ENCODE results near the gene FUT7. TPM values are rescaled to one million over a fixed set of nuclear protein-coding genes. Genes with fewer than 3 reads are reported as not detected.

FUT7 gene
- total RNA-seq, 3 donors from 2014 or later (not counting 1 experiment from before 2014, with no cell fraction given): 0.99 to 5.1 (median 3.9) TPM

- no peak overlapping the region for H3K4me3 ChIP-seq (ENCODE audit: low read length)
- H3K4me1 ChIP-seq (ENCODE audit: control insufficient read depth, insufficient read depth, low read length): peaks cover 6% of the 10 kb centered on the region
- no peak overlapping the region for H3K4me3 Mint-ChIP-seq
- H3K4me1 Mint-ChIP-seq: peaks cover 0 to 8% of the 10 kb centered on the region in 2 donors
- DNase-seq (no peak), ATAC-seq (no peak)
- no peaks in the 10 kb centered on the region for H3K9me3 Mint-ChIP-seq
- no peak for TF ChIP-seq CTCF (IDR thresholded peaks at IDR 0.05)
- H3K27me3 Mint-ChIP-seq (ENCODE audit: low read depth in 2 of 2): no peaks in the 10 kb centered on the region
- no peaks in the 10 kb centered on the region for H3K36me3 Mint-ChIP-seq
- H3K27ac ChIP-seq (ENCODE audit: low read length): no peak overlapping the region
- WGBS (ENCODE audit: insufficient coverage): 94% methylated on average over 45 of the region's 45 CpGs
- no peaks in the 10 kb centered on the region for H3K27me3 ChIP-seq (ENCODE audit: control insufficient read depth, insufficient read depth, low read length)
- no peak overlapping the region for H3K27ac Mint-ChIP-seq
- H3K9me3 ChIP-seq (ENCODE audit: control insufficient read depth, insufficient read depth, low read length): no peaks in the 10 kb centered on the region
- peaks cover 70% of the 10 kb centered on the region for H3K36me3 ChIP-seq (ENCODE audit: control insufficient read depth, insufficient read depth, low read length)
- intact Hi-C loops (cut with micrococcal nuclease): no loop called here
Measured at GRCh38 chr9:137017791-137018497, 13.9 kb downstream of the FUT7 start.

GRCh38 chr9:137017071-137017470, 14.8 kb downstream of the FUT7 start:
- Mint-ChIP-seq H3K27me3 (ENCODE audit: low read depth in 2 of 2) (no peaks in the 10 kb centered on the region), H3K36me3 (no peaks in the 10 kb centered on the region), H3K9me3 (no peaks in the 10 kb centered on the region), H3K27ac (no peak overlapping the region), H3K4me1 (peaks cover 0 to 6% of the 10 kb centered on the region in 2 donors), H3K4me3 (no peak overlapping the region)
- H3K4me1 ChIP-seq (ENCODE audit: control insufficient read depth, insufficient read depth, low read length): peaks cover 6% of the 10 kb centered on the region
- no peak overlapping the region for H3K27ac ChIP-seq (ENCODE audit: low read length)
- H3K27me3 ChIP-seq (ENCODE audit: control insufficient read depth, insufficient read depth, low read length): no peaks in the 10 kb centered on the region
- intact Hi-C loops (cut with micrococcal nuclease): no loop called here
- ATAC-seq (no peak), DNase-seq (no peak)
- peaks cover 74% of the 10 kb centered on the region for H3K36me3 ChIP-seq (ENCODE audit: control insufficient read depth, insufficient read depth, low read length)
- no peaks in the 10 kb centered on the region for H3K9me3 ChIP-seq (ENCODE audit: control insufficient read depth, insufficient read depth, low read length)
- TF ChIP-seq CTCF (IDR thresholded peaks at IDR 0.05): no peak
- no peak overlapping the region for H3K4me3 ChIP-seq (ENCODE audit: low read length)
- WGBS (ENCODE audit: insufficient coverage): 98% methylated on average over 28 of the region's 28 CpGs

GRCh38 chr9:137016436-137016835, 15.5 kb downstream of the FUT7 start:
- no peaks in the 10 kb centered on the region for H3K9me3 ChIP-seq (ENCODE audit: control insufficient read depth, insufficient read depth, low read length)
- H3K4me1 ChIP-seq (ENCODE audit: control insufficient read depth, insufficient read depth, low read length): peaks cover 1% of the 10 kb centered on the region
- no peak for ATAC-seq
- H3K4me3 Mint-ChIP-seq: no peak overlapping the region
- no peak for DNase-seq
- H3K27me3 Mint-ChIP-seq (ENCODE audit: low read depth in 2 of 2): no peaks in the 10 kb centered on the region
- no peaks in the 10 kb centered on the region for H3K27me3 ChIP-seq (ENCODE audit: control insufficient read depth, insufficient read depth, low read length)
- intact Hi-C loops (cut with micrococcal nuclease): no loop called here
- H3K27ac ChIP-seq (ENCODE audit: low read length): no peak overlapping the region
- 96% methylated on average over 16 of the region's 16 CpGs for WGBS (ENCODE audit: insufficient coverage)
- no peak for TF ChIP-seq CTCF (IDR thresholded peaks at IDR 0.05)
- H3K36me3 ChIP-seq (ENCODE audit: control insufficient read depth, insufficient read depth, low read length): peaks cover 79% of the 10 kb centered on the region
- H3K4me3 ChIP-seq (ENCODE audit: low read length): no peak overlapping the region
- no peak overlapping the region for H3K27ac Mint-ChIP-seq
- no peaks in the 10 kb centered on the region for H3K9me3 Mint-ChIP-seq
- no peaks in the 10 kb centered on the region for H3K36me3 Mint-ChIP-seq
- H3K4me1 Mint-ChIP-seq: peaks cover 0 to 1% of the 10 kb centered on the region in 2 donors

GRCh38 chr9:137015976-137016375, 15.9 kb downstream of the FUT7 start:
- TF ChIP-seq CTCF (IDR thresholded peaks at IDR 0.05): no peak
- Histone ChIP-seq H3K4me3 (ENCODE audit: low read length) (no peak overlapping the region), H3K36me3 (ENCODE audit: control insufficient read depth, insufficient read depth, low read length) (peaks cover 81% of the 10 kb centered on the region), H3K9me3 (ENCODE audit: control insufficient read depth, insufficient read depth, low read length) (no peaks in the 10 kb centered on the region), H3K4me1 (ENCODE audit: control insufficient read depth, insufficient read depth, low read length) (no peaks in the 10 kb centered on the region), H3K27me3 (ENCODE audit: control insufficient read depth, insufficient read depth, low read length) (no peaks in the 10 kb centered on the region), H3K27ac (ENCODE audit: low read length) (no peak overlapping the region)
- Mint-ChIP-seq H3K27ac (no peak overlapping the region), H3K36me3 (no peaks in the 10 kb centered on the region), H3K9me3 (no peaks in the 10 kb centered on the region), H3K27me3 (ENCODE audit: low read depth in 2 of 2) (no peaks in the 10 kb centered on the region), H3K4me1 (peaks cover 0 to 3% of the 10 kb centered on the region in 2 donors), H3K4me3 (no peak overlapping the region)
- DNase-seq: no peak
- intact Hi-C loops (cut with micrococcal nuclease): no loop called here
- WGBS (ENCODE audit: insufficient coverage): 96% methylated on average over 21 of the region's 21 CpGs
- ATAC-seq: no peak

Data from natural killer cell (primary cell).